OCI-LY7 (cell line): Measurements from ENCODE around the gene TECRL. TPM values are rescaled to one million over a fixed set of nuclear protein-coding genes. Genes with fewer than 3 reads are reported as not detected.

ENCODE experiments used
- BruUV-seq: library from RNA; stranded (reverse); fragments of 400-500 nt; replicated peaks from 2 replicates; lab custom pipeline; 2021; lab: Mats Ljungman, UMichigan
- CTCF ChIA-PET: fragments of 300-600 bp; sonication (Branson Sonifier 250); formaldehyde crosslinking; loops from one replicate; lab custom pipeline; 2022; ENCODE audit warnings: antibody characterized with exemption; ENCODE audit not compliant: unreplicated experiment; lab: Charles Lee
- POLR2A ChIA-PET: fragments of 300-600 bp; sonication (Branson Sonifier 250); formaldehyde crosslinking; loops from one replicate; lab custom pipeline; 2022; ENCODE audit warnings: antibody characterized with exemption; lab: Charles Lee
- DNase-seq: peaks from one replicate; pipeline ENCODE4 v3.0.0-alpha.2; 2015; ENCODE audit warnings: low spot score
- H2AFZ ChIP-seq: fragments of 200-600 bp; sonication (generic), shearing (Covaris generic); 2 replicates; pipeline ENCODE4 v1.6.1; 2014; ENCODE audit warnings: mild to moderate bottlenecking, antibody characterized with exemption, low read length, moderate library complexity
- H3K27ac ChIP-seq: fragments of 200-600 bp; sonication (generic); 2 replicates; pipeline ENCODE4 v1.5.1; 2014; ENCODE audit warnings: mixed run types, low read depth, mild to moderate bottlenecking, moderate library complexity, low read length, inconsistent platforms; ENCODE audit not compliant: poor library complexity, severe bottlenecking
- H3K36me3 ChIP-seq: fragments of 200-600 bp; sonication (generic); 2 replicates; pipeline ENCODE4 v1.6.1; 2014; ENCODE audit warnings: mild to moderate bottlenecking, antibody characterized with exemption, low read length, moderate library complexity, mixed read lengths; ENCODE audit not compliant: insufficient read depth
- H3K4me1 ChIP-seq: fragments of 200-600 bp; sonication (generic); 2 replicates; pipeline ENCODE4 v1.5.1; 2014; ENCODE audit warnings: mild to moderate bottlenecking, low read length; ENCODE audit not compliant: insufficient read depth, poor library complexity, severe bottlenecking
- H3K4me2 ChIP-seq: fragments of 200-600 bp; sonication (generic); 2 replicates; pipeline ENCODE4 v1.6.1; 2014; ENCODE audit warnings: mild to moderate bottlenecking, low read length
- H3K4me3 ChIP-seq: fragments of 200-600 bp; sonication (generic); 2 replicates; pipeline ENCODE4 v1.5.1; 2014; ENCODE audit warnings: mild to moderate bottlenecking, low read depth, low read length; ENCODE audit not compliant: poor library complexity, severe bottlenecking
- H3K79me2 ChIP-seq: fragments of 200-600 bp; sonication (generic); 2 replicates; pipeline ENCODE4 v1.6.1; 2016; ENCODE audit warnings: low read depth, mild to moderate bottlenecking, low read length, moderate library complexity, mixed read lengths; ENCODE audit not compliant: insufficient read depth
- H3K9me2 ChIP-seq: fragments of 200-600 bp; sonication (generic); 2 replicates; pipeline ENCODE4 v1.6.1; 2016; ENCODE audit warnings: mild to moderate bottlenecking, low read length, mixed read lengths; ENCODE audit not compliant: insufficient read depth
- H3K9me3 ChIP-seq: fragments of 200-600 bp; sonication (generic); 2 replicates; pipeline ENCODE4 v1.6.1; 2014; ENCODE audit warnings: mild to moderate bottlenecking, mixed run types, low read length, mixed read lengths
- H4K20me1 ChIP-seq: fragments of 200-600 bp; sonication (generic); 2 replicates; pipeline ENCODE4 v1.6.1; 2014; ENCODE audit warnings: mild to moderate bottlenecking, antibody characterized with exemption, low read length, moderate library complexity, mixed read lengths; ENCODE audit not compliant: insufficient read depth
- CTCF ChIP-seq: fragments of 200-600 bp; sonication (generic); conservative IDR thresholded peaks from 2 replicates; pipeline ENCODE4 v1.5.1; 2014; ENCODE audit warnings: mild to moderate bottlenecking, antibody characterized with exemption, low read length, moderate library complexity, mixed read lengths
- EZH2phosphoT487 ChIP-seq: fragments of 200-600 bp; sonication (generic); IDR thresholded peaks from 2 replicates; pipeline ENCODE4 v1.6.1; 2018; ENCODE audit warnings: low read depth, borderline replicate concordance, mild to moderate bottlenecking, mixed run types, antibody characterized with exemption, low read length, moderate library complexity, mixed read lengths
- intact Hi-C: fragments of 100-400 bp; cut with micrococcal nuclease; formaldehyde crosslinking; loops from one replicate; pipeline ENCODE4 v1.10.0; 2022; ENCODE audit not compliant: unreplicated experiment
- small RNA-seq: library from RNA; depleted of rRNA; stranded (forward); fragments of <200 nt; gene quantifications from one replicate; pipeline ENCODE3, GENCODE V24; 2014
- total RNA-seq, 2 experiments: library from RNA; depleted of rRNA in 1 of 2; stranded (reverse); fragments of >200 nt in 1 of 2; shearing (Covaris generic) in 1 of 2; gene quantifications; 2 replicates each; pipeline ENCODE4 v1.2.3, GENCODE V29; 2014 to 2022

TECRL gene
- total RNA-seq, 2 experiments from 2014 or later = not detected

GRCh38 chr4:64248186-64248585 lies 161.1 kb downstream of the TECRL start:
- intact Hi-C loops = no loop called here
- TF ChIP-seq CTCF (no peak), EZH2phosphoT487 (no peak)
- H4K20me1 ChIP-seq = no peaks in the 10 kb centered on the region
- no peak overlapping the region for H3K27ac ChIP-seq
- no peaks in the 10 kb centered on the region for H3K9me2 ChIP-seq
- no peaks in the 10 kb centered on the region for H3K9me3 ChIP-seq
- DNase-seq = no peak
- H3K4me2 ChIP-seq = no peak overlapping the region
- no TSS peak for BruUV-seq
- H3K4me1 ChIP-seq = no peaks in the 10 kb centered on the region
- CTCF ChIA-PET = no interaction called here
- H3K79me2 ChIP-seq = no peaks in the 10 kb centered on the region
- POLR2A ChIA-PET = no interaction called here
- H3K4me3 ChIP-seq = no peak overlapping the region
- H2AFZ ChIP-seq = no peak overlapping the region
- H3K36me3 ChIP-seq = no peaks in the 10 kb centered on the region

DNA sequence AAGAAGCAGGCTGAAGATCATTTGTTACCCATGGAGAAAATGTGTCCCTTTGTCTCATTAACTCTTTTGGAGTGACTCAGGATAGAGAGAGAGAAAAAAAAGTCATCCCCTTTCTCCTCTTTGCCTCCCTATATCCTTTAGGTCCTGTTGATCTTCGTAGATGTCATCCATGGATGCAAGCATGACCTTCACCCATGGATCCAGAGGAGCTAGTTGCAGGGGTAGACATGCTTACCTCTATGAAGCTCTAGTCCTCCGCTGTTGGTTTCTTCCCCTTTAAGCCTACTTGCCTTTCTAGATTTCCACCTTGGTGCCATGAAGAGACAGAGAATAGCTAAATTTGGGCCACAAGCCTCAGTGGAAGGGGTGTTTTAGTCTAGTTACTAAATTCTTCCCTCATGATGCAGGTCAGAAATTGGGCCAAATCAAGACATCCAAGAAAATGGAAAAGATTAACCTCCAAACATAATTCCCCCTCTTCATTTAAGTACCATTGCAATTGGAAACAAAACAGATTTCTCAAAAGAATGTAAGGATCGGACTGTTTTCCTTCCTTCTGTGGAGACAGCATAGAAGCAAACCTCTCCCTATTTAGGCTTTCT lies 178.4 kb downstream of the TECRL start:
- no peaks in the 10 kb centered on the region for H3K4me1 ChIP-seq
- H4K20me1 ChIP-seq = no peaks in the 10 kb centered on the region

More for the DNA sequence above, 178.4 kb downstream of the TECRL start:
- Histone ChIP-seq H3K9me3 (peaks cover 19% of the 10 kb centered on the region; the same call in 1 of the 2 replicates), H3K4me2 (no peak overlapping the region), H3K27ac (no peak overlapping the region), H3K36me3 (no peaks in the 10 kb centered on the region), H3K9me2 (no peaks in the 10 kb centered on the region), H2AFZ (no peak overlapping the region), H3K79me2 (no peaks in the 10 kb centered on the region), H3K4me3 (no peak overlapping the region)
- intact Hi-C loops = no loop called here
- no TSS peak for BruUV-seq
- ChIA-PET POLR2A (no interaction called here), CTCF (no interaction called here)
- TF ChIP-seq CTCF (no peak), EZH2phosphoT487 (no peak)
- peak; percentile 46 for DNase-seq

Small RNA genes lying within 50 kb of the gene (small RNA-seq; reads per million reads assigned to genes)
- not detected for gene RNU6-191P
